ENCODE data around the gene BMPR1A. TPM values are rescaled to one million over a fixed set of nuclear protein-coding genes. Genes with fewer than 3 reads are reported as not detected.

BMPR1A gene
- total and polyA plus RNA-seq, 2 of the 13 experiments (the other 11 are each of a cell fraction or from before 2014, with no cell fraction given), result 17.8 to 44.2 TPM

GRCh38 chr10:86974484-86974883 lies 218.1 kb downstream of the BMPR1A start (continued):
- TF ChIP-seq ZBED4 (CRISPR knock-in tag; IDR thresholded peaks at IDR 0.05; ENCODE audit: borderline replicate concordance) (no peak), ZBTB34 (CRISPR knock-in tag; IDR thresholded peaks at IDR 0.05) (no peak)

GRCh38 chr10:86976362-86977056 lies 220.1 kb downstream of the BMPR1A start:
- POLR2A ChIA-PET, result no interaction called here
- WGBS (ENCODE audit: low lambda C conversion rate), result 57% methylated on average over 5 of the region's 5 CpGs
- no peak for FAIRE-seq
- TF ChIP-seq ZNF577 (CRISPR knock-in tag; IDR thresholded peaks at IDR 0.05; ENCODE audit: borderline replicate concordance, low read depth) (no peak), TEAD2 (CRISPR knock-in tag; IDR thresholded peaks at IDR 0.05) (no peak), MXD4 (CRISPR knock-in tag; IDR thresholded peaks at IDR 0.05) (no peak), SIN3B (IDR thresholded peaks at IDR 0.05; ENCODE audit: low read length) (no peak), MAFF (IDR thresholded peaks at IDR 0.05; ENCODE audit: low read depth, low read length) (no peak), PITX1 (CRISPR knock-in tag; IDR thresholded peaks at IDR 0.05) (no peak), SP4 (CRISPR knock-in tag; IDR thresholded peaks at IDR 0.05) (no peak), KLF11 (CRISPR knock-in tag; IDR thresholded peaks at IDR 0.05) (no peak), HNRNPL (IDR thresholded peaks at IDR 0.05; ENCODE audit: low read depth, low read length) (no peak), SMARCE1 (IDR thresholded peaks at IDR 0.05; ENCODE audit: borderline replicate concordance) (no peak), ZFY (CRISPR knock-in tag; IDR thresholded peaks at IDR 0.05) (no peak), PATZ1 (CRISPR knock-in tag; IDR thresholded peaks at IDR 0.05) (no peak), ZNF879 (CRISPR knock-in tag; IDR thresholded peaks at IDR 0.05) (no peak), MLX (CRISPR knock-in tag; IDR thresholded peaks at IDR 0.05) (no peak), KLF15 (CRISPR knock-in tag; IDR thresholded peaks at IDR 0.05; ENCODE audit: borderline replicate concordance) (no peak)

More at GRCh38 chr10:86976362-86977056, 220.1 kb downstream of the BMPR1A start:
- Histone ChIP-seq H3K4me3 (replicated peaks in 1 of 3; ENCODE audit: insufficient read depth in 1 of 3, low read depth in 2 of 3, low read length in 3 of 3) (no peak overlapping the region), H3K27ac (ENCODE audit: extremely low read length, insufficient read depth, low read length) (no peak overlapping the region), H3K9ac (ENCODE audit: insufficient read depth, low read depth, low read length) (no peak overlapping the region), H3K36me3 (replicated peaks in 1 of 2; ENCODE audit: control insufficient read depth in 1 of 2, insufficient read depth in 2 of 2, low read length in 2 of 2) (no peaks in the 10 kb centered on the region), H4K20me1 (ENCODE audit: insufficient read depth, low read length) (no peaks in the 10 kb centered on the region), H3K4me1 (ENCODE audit: insufficient read depth, low read length) (no peaks in the 10 kb centered on the region), H2AFZ (ENCODE audit: low read length) (no peak overlapping the region), H3K27me3 (ENCODE audit: control insufficient read depth in 1 of 2, insufficient read depth in 2 of 2, low read length in 2 of 2) (peaks cover 1 to 20% of the 10 kb centered on the region in 2 experiments; a peak in 3 of 5 replicates), H3K9me3 (ENCODE audit: low read length) (no peaks in the 10 kb centered on the region), H3K4me2 (ENCODE audit: low read depth, low read length) (no peak overlapping the region), H3K79me2 (ENCODE audit: insufficient read depth, low read length) (no peaks in the 10 kb centered on the region)
- CTCF ChIA-PET (ENCODE audit: low intra/inter-chr PET ratio, low total read pairs), result no interaction called here
- no peak for ATAC-seq
- intact Hi-C loops (cut with micrococcal nuclease; ENCODE audit: unreplicated experiment), result no loop called here
- DNase-seq (ENCODE audit: low spot score), result no peak
- in situ Hi-C loops (cut with HindIII; ENCODE audit: extremely low pct_ligation_motif_present, low pct_unique_long_range_greater_than_20kb), result no loop called here
- BruUV-seq (replicated peaks), result no TSS peak

Measured in HepG2 (cell line).